Measurements from ENCODE around the gene P4HA2.

GRCh38 chr5:132235340-132235739 is 7.7 kb upstream of the P4HA2 start:
- TF ChIP-seq, protein P1, sequence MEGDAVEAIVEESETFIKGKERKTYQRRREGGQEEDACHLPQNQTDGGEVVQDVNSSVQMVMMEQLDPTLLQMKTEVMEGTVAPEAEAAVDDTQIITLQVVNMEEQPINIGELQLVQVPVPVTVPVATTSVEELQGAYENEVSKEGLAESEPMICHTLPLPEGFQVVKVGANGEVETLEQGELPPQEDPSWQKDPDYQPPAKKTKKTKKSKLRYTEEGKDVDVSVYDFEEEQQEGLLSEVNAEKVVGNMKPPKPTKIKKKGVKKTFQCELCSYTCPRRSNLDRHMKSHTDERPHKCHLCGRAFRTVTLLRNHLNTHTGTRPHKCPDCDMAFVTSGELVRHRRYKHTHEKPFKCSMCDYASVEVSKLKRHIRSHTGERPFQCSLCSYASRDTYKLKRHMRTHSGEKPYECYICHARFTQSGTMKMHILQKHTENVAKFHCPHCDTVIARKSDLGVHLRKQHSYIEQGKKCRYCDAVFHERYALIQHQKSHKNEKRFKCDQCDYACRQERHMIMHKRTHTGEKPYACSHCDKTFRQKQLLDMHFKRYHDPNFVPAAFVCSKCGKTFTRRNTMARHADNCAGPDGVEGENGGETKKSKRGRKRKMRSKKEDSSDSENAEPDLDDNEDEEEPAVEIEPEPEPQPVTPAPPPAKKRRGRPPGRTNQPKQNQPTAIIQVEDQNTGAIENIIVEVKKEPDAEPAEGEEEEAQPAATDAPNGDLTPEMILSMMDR (IDR thresholded peaks at IDR 0.05), result no peak
- no peak for TF ChIP-seq POLR2A (IDR thresholded peaks at IDR 0.05)

Data from Peyer's patch (tissue), 4 donors.